ENCODE data around the gene CALML3. TPM values are rescaled to one million over a fixed set of nuclear protein-coding genes. Genes with fewer than 3 reads are reported as not detected.

Gene CALML3
- total and polyA plus RNA-seq, 2 of the 13 experiments (the other 11 are each of a cell fraction or from before 2014, with no cell fraction given): not detected

- TF ChIP-seq HNF4G (IDR thresholded peaks at IDR 0.05; ENCODE audit: borderline replicate concordance, low read depth, low read length) (peak; percentile 52; the same call in 1 of the 2 replicates), HNF4G (CRISPR knock-in tag; IDR thresholded peaks at IDR 0.05; ENCODE audit: borderline replicate concordance, low read depth) (no peak), NFIC (IDR thresholded peaks at IDR 0.05; ENCODE audit: low read length) (0 out of 2 replicates have a peak, but pooled peaks have one; percentile 27)
These were observed 31.1 kb upstream of the CALML3 start (continued) for GRCh38 chr10:5493691-5494090.

GRCh38 chr10:5494611-5495010, 30.1 kb upstream of the CALML3 start:
- intact Hi-C loops (cut with micrococcal nuclease; ENCODE audit: unreplicated experiment) (no loop called here), in situ Hi-C loops (cut with HindIII; ENCODE audit: extremely low pct_ligation_motif_present, low pct_unique_long_range_greater_than_20kb) (no loop called here)
- Histone ChIP-seq H3K4me3 (replicated peaks in 1 of 3; ENCODE audit: insufficient read depth in 1 of 3, low read depth in 2 of 3, low read length in 3 of 3) (no peak overlapping the region), H2AFZ (ENCODE audit: low read length) (no peak overlapping the region), H4K20me1 (ENCODE audit: insufficient read depth, low read length) (no peaks in the 10 kb centered on the region), H3K9me3 (ENCODE audit: low read length) (peaks cover 11% of the 10 kb centered on the region; the same call in 1 of the 2 replicates), H3K27me3 (ENCODE audit: control insufficient read depth in 1 of 2, insufficient read depth in 2 of 2, low read length in 2 of 2) (peaks cover 0 to 18% of the 10 kb centered on the region in 2 experiments; a peak in 2 of 5 replicates), H3K27ac (ENCODE audit: extremely low read length, insufficient read depth, low read length) (no peak overlapping the region), H3K79me2 (ENCODE audit: insufficient read depth, low read length) (no peaks in the 10 kb centered on the region), H3K4me1 (ENCODE audit: insufficient read depth, low read length) (peaks cover 49% of the 10 kb centered on the region), H3K9ac (ENCODE audit: insufficient read depth, low read depth, low read length) (no peak overlapping the region), H3K4me2 (ENCODE audit: low read depth, low read length) (no peak overlapping the region), H3K36me3 (replicated peaks in 1 of 2; ENCODE audit: control insufficient read depth in 1 of 2, insufficient read depth in 2 of 2, low read length in 2 of 2) (no peaks in the 10 kb centered on the region)
- CTCF ChIA-PET (ENCODE audit: low intra/inter-chr PET ratio, low total read pairs): no interaction called here
- BruUV-seq (replicated peaks): no TSS peak
- DNase-seq (ENCODE audit: low spot score) (no peak), FAIRE-seq (no peak), ATAC-seq (no peak)
- 60% methylated on average over 7 of the region's 8 CpGs for WGBS (ENCODE audit: low lambda C conversion rate)
- POLR2A ChIA-PET: interaction anchor here (1.3 kb wide), 1 partner anchor 54 kb away, joined by 6 read pairs; no protein-coding TSS in a partner anchor
- TF ChIP-seq RXRB (CRISPR knock-in tag; IDR thresholded peaks at IDR 0.05; ENCODE audit: borderline replicate concordance) (no peak), ETS1 (CRISPR knock-in tag; IDR thresholded peaks at IDR 0.05) (no peak), GPBP1L1 (CRISPR knock-in tag; IDR thresholded peaks at IDR 0.05) (no peak), CC2D1A (CRISPR knock-in tag; IDR thresholded peaks at IDR 0.05) (no peak), ZNF772 (CRISPR knock-in tag; IDR thresholded peaks at IDR 0.05) (no peak), ZBTB1 (CRISPR knock-in tag; IDR thresholded peaks at IDR 0.05; ENCODE audit: borderline replicate concordance) (no peak), TFDP1 (CRISPR knock-in tag; IDR thresholded peaks at IDR 0.05; ENCODE audit: borderline replicate concordance) (no peak), LCORL (IDR thresholded peaks at IDR 0.05) (no peak), LCORL (CRISPR knock-in tag; IDR thresholded peaks at IDR 0.05) (no peak), STAT6 (CRISPR knock-in tag; IDR thresholded peaks at IDR 0.05; ENCODE audit: borderline replicate concordance) (no peak), STAG1 (CRISPR knock-in tag; IDR thresholded peaks at IDR 0.05) (no peak), SMC3 (IDR thresholded peaks at IDR 0.05; ENCODE audit: low read length) (no peak), DR1 (CRISPR knock-in tag; IDR thresholded peaks at IDR 0.05) (no peak), ZNF10 (CRISPR knock-in tag; IDR thresholded peaks at IDR 0.05; ENCODE audit: borderline replicate concordance, low read depth) (no peak), ZNF724P (CRISPR knock-in tag; IDR thresholded peaks at IDR 0.05; ENCODE audit: borderline replicate concordance) (no peak), PLRG1 (conservative IDR thresholded peaks at IDR 0.05) (no peak), ZNF564 (CRISPR knock-in tag; IDR thresholded peaks at IDR 0.05) (no peak)

Measured in HepG2 (cell line).